NB4 (cell line): ENCODE measurements around the gene GATA1.

Source experiments
- DNase-seq: peaks from one replicate; pipeline ENCODE4 v3.0.0; 2010; ENCODE audit warnings: low read depth
- H3K4me3 ChIP-seq: one replicate; pipeline ENCODE4 v1.5.1; 2011; ENCODE audit warnings: mild to moderate bottlenecking, low read depth, low read length, moderate library complexity
- MAX ChIP-seq: IDR thresholded peaks from 2 replicates; pipeline ENCODE4 v1.6.1; 2011; ENCODE audit warnings: low read depth, low read length
- MYC ChIP-seq: IDR thresholded peaks from 2 replicates; pipeline ENCODE4 v1.6.1; 2011; ENCODE audit warnings: low read depth, low read length
- POLR2A ChIP-seq: IDR thresholded peaks from 2 replicates; pipeline ENCODE4 v1.6.1; 2011; ENCODE audit warnings: mild to moderate bottlenecking; ENCODE audit not compliant: insufficient read length; ENCODE audit errors: extremely low read depth
- TF ChIP-seq, protein P1 (sequence below): IDR thresholded peaks from one replicate; pipeline ENCODE4 v1.5.1; 2012; ENCODE audit warnings: low read depth, low read length

The GATA1 gene

DNA sequence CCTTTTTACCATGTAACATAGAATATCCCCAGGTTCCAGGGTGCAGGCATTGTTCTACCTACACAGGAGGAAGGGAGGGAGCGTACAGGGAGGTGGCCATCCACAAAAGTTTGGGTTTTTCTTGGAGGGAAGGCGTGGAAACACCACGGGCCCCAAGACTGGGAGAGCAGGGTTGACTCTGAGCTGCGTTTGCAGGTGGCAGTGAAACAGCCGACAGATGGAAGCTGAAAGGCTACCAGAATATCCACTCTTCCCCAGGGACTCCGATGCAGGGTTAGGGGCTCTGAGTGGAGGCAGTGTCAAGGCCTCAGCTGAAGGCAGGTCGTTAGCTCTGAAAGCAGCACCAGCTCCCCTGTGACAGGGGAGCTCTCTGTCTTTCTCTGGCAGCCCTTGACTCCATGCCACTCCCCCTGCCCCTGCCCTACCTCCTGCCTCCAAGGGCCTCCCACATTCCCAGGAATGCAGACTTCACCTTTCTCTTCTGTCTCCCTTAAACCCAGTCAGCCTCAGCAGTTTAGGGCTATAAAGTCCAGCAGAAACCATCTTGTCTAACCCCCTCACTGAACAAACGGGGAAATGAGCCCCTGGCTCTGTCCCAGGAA, 38.9 kb upstream of the GATA1 start:
- no peak for DNase-seq
- H3K4me3 ChIP-seq = no peak overlapping the region
- TF ChIP-seq POLR2A (no peak), MYC (no peak), MAX (no peak)
- TF ChIP-seq, protein P1, sequence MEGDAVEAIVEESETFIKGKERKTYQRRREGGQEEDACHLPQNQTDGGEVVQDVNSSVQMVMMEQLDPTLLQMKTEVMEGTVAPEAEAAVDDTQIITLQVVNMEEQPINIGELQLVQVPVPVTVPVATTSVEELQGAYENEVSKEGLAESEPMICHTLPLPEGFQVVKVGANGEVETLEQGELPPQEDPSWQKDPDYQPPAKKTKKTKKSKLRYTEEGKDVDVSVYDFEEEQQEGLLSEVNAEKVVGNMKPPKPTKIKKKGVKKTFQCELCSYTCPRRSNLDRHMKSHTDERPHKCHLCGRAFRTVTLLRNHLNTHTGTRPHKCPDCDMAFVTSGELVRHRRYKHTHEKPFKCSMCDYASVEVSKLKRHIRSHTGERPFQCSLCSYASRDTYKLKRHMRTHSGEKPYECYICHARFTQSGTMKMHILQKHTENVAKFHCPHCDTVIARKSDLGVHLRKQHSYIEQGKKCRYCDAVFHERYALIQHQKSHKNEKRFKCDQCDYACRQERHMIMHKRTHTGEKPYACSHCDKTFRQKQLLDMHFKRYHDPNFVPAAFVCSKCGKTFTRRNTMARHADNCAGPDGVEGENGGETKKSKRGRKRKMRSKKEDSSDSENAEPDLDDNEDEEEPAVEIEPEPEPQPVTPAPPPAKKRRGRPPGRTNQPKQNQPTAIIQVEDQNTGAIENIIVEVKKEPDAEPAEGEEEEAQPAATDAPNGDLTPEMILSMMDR = no peak

GRCh38 chrX:48749182-48749581, 37.2 kb upstream of the GATA1 start:
- DNase-seq = no peak
- no peak overlapping the region for H3K4me3 ChIP-seq
- no peak for TF ChIP-seq MYC
- TF ChIP-seq MAX = no peak
- no peak for TF ChIP-seq POLR2A
- TF ChIP-seq, protein P1 = no peak

DNA sequence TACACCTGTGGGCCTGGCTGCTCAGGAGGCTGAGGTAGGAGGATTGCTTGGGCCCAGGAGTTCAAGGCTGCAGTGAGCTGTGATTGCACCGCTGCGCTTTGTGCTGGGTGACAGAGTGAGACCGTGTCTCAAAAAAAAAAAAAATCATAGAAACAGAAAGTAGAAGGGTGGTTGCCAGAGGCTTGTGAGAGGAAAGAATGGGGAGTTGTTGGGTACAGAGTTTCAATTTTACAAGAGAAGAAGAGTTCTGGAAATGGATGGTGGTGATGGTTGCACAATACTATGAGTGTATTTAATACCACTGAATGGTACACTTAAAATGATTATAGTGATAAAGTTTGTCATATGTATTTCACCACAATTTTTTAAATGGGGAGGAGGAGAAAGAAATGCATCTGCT, 35.0 kb upstream of the GATA1 start:
- no peak for DNase-seq
- H3K4me3 ChIP-seq = no peak overlapping the region
- TF ChIP-seq MYC (no peak), POLR2A (no peak)

- TF ChIP-seq MYC (no peak), POLR2A (no peak), MAX (no peak)
- TF ChIP-seq, protein P1 = no peak
- DNase-seq = no peak
- H3K4me3 ChIP-seq = no peak overlapping the region
Observed at GRCh38 chrX:48752498-48752897, 33.9 kb upstream of the GATA1 start.

DNA sequence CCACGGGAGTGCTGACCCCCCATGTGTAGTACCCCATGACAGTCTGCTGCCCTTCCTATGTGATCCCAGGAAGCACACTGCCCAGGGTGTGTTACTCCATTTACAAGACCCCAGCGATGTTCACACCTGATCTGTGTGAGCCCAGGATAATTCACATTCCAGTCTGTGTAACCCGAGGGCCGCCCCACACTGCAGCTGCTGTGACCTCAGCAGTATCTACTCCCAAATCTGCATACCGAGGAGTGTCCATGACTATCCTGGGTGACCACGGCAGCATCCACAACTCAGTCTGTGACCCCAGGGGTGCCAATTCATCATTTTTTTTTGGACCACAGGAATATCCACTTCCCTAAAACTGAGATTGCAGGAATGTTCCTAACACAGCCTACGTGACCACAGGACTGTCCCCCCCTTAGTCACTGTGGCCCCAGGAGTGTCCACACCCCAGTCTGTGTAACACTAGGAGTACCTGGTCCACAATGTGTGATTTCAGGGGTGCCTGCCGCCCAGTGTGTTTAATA, 32.6 kb upstream of the GATA1 start:
- no peak overlapping the region for H3K4me3 ChIP-seq
- no peak for DNase-seq
- no peak for TF ChIP-seq MAX
- TF ChIP-seq, protein P1 = no peak
- no peak for TF ChIP-seq MYC
- no peak for TF ChIP-seq POLR2A

DNA sequence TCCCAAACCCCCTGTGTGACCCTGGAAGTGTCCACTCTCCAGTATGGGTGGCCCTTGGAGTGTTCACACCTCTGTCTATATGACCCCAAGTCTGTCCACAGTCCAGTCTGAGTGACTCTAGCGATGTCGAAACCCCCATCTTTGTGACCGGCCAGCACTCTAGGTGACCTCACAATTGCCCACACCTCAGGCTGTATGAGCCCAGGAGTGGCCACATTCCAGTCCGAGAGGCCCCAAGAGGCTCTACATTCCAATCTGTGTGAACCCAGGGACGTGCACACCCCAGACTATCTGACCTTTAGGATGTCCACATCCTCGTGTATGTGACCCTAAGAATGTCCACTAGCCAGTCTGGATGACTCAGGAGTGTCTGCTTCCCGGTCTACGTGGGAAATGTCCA, 32.2 kb upstream of the GATA1 start:
- TF ChIP-seq POLR2A (no peak), MYC (no peak), MAX (no peak)
- TF ChIP-seq, protein P1 = no peak
- no peak overlapping the region for H3K4me3 ChIP-seq
- no peak for DNase-seq
